Measurements from ENCODE around the gene CENPK. TPM values are rescaled to one million over a fixed set of nuclear protein-coding genes. Genes with fewer than 3 reads are reported as not detected.
A peak's percentile ranks its signal among the peaks of the same experiment; 100 is the strongest.

CENPK gene
- total and polyA plus RNA-seq, 10 donors, result 7.6 to 16.9 (median 9.6) TPM

DNA sequence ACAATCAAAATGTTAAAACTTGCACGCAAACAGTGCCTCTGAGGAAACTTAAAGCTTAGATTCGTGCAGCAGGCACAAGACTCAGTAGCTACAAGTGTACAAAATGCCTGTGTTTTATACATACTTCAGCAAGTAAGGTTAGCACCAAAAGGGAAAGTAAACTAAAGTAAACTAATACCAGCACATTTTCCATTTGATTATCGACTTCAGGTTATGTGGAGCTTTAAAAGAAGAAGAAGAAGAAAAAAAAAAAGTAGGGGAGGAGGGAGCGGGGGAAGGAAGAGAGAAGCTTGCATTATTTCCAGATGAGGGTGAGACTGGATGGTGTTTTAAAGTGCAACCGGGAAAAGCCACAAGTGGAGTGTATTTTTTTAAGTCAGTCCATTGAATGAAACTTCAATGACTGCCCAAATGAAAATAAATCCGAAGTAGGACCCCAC is 80.7 kb downstream of the CENPK start:
- Histone ChIP-seq H3K4me3 (peak overlapping the region; percentile 49 to 73 (median 58)), H3K27me3 (replicated peaks in 1 of 7) (peaks cover 0 to 9% (median 0%) of the 10 kb centered on the region in 7 donors), H3K9me3 (no peaks in the 10 kb centered on the region), H3K36me3 (no peaks in the 10 kb centered on the region), H3K4me1 (peaks cover 9 to 51% (median 30%) of the 10 kb centered on the region in 6 donors), H3K27ac (peak overlapping the region; percentile 71 to 88 (median 84))
- TF ChIP-seq, protein P1, sequence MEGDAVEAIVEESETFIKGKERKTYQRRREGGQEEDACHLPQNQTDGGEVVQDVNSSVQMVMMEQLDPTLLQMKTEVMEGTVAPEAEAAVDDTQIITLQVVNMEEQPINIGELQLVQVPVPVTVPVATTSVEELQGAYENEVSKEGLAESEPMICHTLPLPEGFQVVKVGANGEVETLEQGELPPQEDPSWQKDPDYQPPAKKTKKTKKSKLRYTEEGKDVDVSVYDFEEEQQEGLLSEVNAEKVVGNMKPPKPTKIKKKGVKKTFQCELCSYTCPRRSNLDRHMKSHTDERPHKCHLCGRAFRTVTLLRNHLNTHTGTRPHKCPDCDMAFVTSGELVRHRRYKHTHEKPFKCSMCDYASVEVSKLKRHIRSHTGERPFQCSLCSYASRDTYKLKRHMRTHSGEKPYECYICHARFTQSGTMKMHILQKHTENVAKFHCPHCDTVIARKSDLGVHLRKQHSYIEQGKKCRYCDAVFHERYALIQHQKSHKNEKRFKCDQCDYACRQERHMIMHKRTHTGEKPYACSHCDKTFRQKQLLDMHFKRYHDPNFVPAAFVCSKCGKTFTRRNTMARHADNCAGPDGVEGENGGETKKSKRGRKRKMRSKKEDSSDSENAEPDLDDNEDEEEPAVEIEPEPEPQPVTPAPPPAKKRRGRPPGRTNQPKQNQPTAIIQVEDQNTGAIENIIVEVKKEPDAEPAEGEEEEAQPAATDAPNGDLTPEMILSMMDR (IDR thresholded peaks at IDR 0.05 in 8 of 11, conservative IDR thresholded peaks at IDR 0.05 in 3 of 11), result no peak
- TF ChIP-seq POLR2A (IDR thresholded peaks at IDR 0.05) (no peak), POLR2AphosphoS5 (IDR thresholded peaks at IDR 0.05) (no peak)
- DNase-seq, result no peak
- 0 to 2% (median 1%) methylated on average over 6 of the region's 6 CpGs for WGBS, 5 donors
- intact Hi-C loops (cut with DNase I; ENCODE audit: low total_unique reads), result loop anchor here (5.0 to 10.0 kb wide), 4 partner anchors 378 to 848 kb away; no protein-coding TSS in a partner anchor

DNA sequence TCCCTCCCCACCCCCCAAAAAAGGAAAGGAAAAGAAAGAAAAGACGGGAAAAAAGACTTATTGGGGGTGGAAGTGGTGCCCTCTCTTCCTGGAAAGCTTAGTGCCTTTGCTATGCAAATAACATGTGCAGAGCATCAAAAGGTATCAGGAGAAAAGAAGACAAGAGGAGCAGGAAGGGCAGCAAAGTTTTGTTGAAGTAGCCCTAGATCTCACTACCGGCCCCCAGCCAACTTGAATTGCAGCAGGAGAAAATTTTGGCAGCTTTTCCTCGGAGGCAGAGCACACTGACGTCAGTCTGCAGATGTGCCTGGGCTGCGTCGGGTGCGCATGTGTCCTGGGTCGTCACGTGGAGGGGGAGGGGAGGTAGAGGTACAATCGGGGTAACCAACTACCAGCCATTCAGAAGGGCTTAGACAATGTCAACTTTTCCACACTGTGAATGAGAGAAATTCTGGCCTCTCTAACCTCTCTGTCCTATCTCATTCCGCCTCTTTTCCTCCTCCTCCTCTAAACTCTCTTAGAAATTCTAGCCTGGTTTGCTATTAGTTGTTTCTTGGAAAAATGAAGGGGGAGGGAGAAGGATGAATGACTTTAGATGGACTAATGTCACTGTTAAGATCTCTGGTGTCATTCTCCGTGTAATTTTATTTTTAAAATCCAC is 81.2 kb downstream of the CENPK start, which contains the start of gene ADAMTS6:
TSS of gene ADAMTS6 (minus strand) at position 286 of the 661 bp plus-strand sequence. CDS start 8,247 bp downstream, outside the sequence.
- Histone ChIP-seq H3K27ac (peak within 1 kb of the TSS; percentile 71 to 88 (median 84)), H3K36me3 (no peaks in the 10 kb centered on the region), H3K9me3 (no peaks in the 10 kb centered on the region), H3K4me1 (peaks cover 9 to 51% (median 30%) of the 10 kb centered on the region in 6 donors), H3K4me3 (peak within 1 kb of the TSS; percentile 49 to 73 (median 58)), H3K27me3 (replicated peaks in 1 of 7) (peaks cover 0 to 9% (median 0%) of the 10 kb centered on the region in 7 donors)
- intact Hi-C loops (cut with DNase I; ENCODE audit: low total_unique reads), result loop anchor here (5.0 to 10.0 kb wide), 4 partner anchors 377 to 847 kb away; no protein-coding TSS in a partner anchor
- TF ChIP-seq POLR2AphosphoS5 (IDR thresholded peaks at IDR 0.05) (peak in 2 of 3 donors; percentile 83 to 91), POLR2A (IDR thresholded peaks at IDR 0.05) (peak in 1 of 3 donors; percentile 51)
- TF ChIP-seq, protein P1 (IDR thresholded peaks at IDR 0.05 in 8 of 11, conservative IDR thresholded peaks at IDR 0.05 in 3 of 11), result no peak
- 0% methylated on average over 12 of the region's 12 CpGs for WGBS, 5 donors
- peak; percentile 90 for DNase-seq

DNA sequence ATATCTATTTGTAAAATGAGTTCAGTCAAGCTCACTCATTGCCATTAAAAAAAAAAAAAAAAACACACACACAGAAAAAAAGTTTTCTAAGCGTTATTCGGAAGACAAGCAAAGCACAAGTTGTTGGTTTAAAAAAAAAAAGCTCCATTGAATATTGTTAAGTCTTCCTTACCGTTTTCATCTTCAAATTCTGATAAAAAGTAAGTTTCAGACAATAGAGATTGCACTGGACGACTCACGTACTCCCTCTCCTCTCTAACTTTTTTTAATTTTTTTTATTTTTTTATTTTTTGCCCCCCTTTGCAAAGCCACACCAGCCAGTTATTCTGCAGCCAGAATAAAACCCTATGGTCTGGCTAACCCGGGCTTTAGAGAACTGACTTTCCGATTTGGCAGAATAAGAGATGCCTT is 81.8 kb downstream of the CENPK start:
- intact Hi-C loops (cut with DNase I; ENCODE audit: low total_unique reads), result loop anchor here (5.0 to 10.0 kb wide), 4 partner anchors 376 to 846 kb away; no protein-coding TSS in a partner anchor
- TF ChIP-seq, protein P1 (IDR thresholded peaks at IDR 0.05 in 8 of 11, conservative IDR thresholded peaks at IDR 0.05 in 3 of 11), result no peak
- TF ChIP-seq POLR2A (IDR thresholded peaks at IDR 0.05) (no peak), POLR2AphosphoS5 (IDR thresholded peaks at IDR 0.05) (no peak)
- H3K4me3 ChIP-seq, result peak overlapping the region; percentile 49 to 73 (median 58)
- no peaks in the 10 kb centered on the region for H3K36me3 ChIP-seq
- DNase-seq, result no peak
- peaks cover 9 to 51% (median 30%) of the 10 kb centered on the region in 6 donors for H3K4me1 ChIP-seq
- no peaks in the 10 kb centered on the region for H3K9me3 ChIP-seq
- H3K27me3 ChIP-seq (replicated peaks in 1 of 7), result peaks cover 0 to 9% (median 0%) of the 10 kb centered on the region in 7 donors
- peak overlapping the region in 7 of 8 donors; percentile 79 to 88 (median 84) for H3K27ac ChIP-seq
- WGBS, 5 donors, result 1 to 4% (median 1%) methylated on average over 7 of the region's 7 CpGs
